Activated T-helper 17 cell treated with anti-CD3 and anti-CD28 coated beads, Interleukin-2, amount 50 U/mL, for 72 hours (primary cell): ENCODE data around the gene NKAIN1. TPM values are rescaled to one million over a fixed set of nuclear protein-coding genes. Genes with fewer than 3 reads are reported as not detected.
A peak's percentile ranks its signal among the peaks of the same experiment; 100 is the strongest.

ENCODE experiments used
- ATAC-seq: fragments of 150-1000 bp; cut with Tn5 transposase; replicated peaks from 2 replicates; pipeline ENCODE4 v1.10.0; 2021; ENCODE audit warnings: mild to moderate bottlenecking, moderate library complexity
- H3K27ac Mint-ChIP-seq: one replicate; pipeline ENCODE4 v1.8.0; 2022; ENCODE audit warnings: mixed read lengths
- H3K27me3 Mint-ChIP-seq: one replicate; pipeline ENCODE4 v1.8.0; 2022; ENCODE audit warnings: mixed read lengths
- H3K36me3 Mint-ChIP-seq: one replicate; pipeline ENCODE4 v1.8.0; 2022; ENCODE audit warnings: low read depth, mild to moderate bottlenecking, mixed read lengths
- H3K4me1 Mint-ChIP-seq: one replicate; pipeline ENCODE4 v1.8.0; 2022; ENCODE audit warnings: mixed read lengths
- H3K4me3 Mint-ChIP-seq: one replicate; pipeline ENCODE4 v1.8.0; 2022; ENCODE audit warnings: mild to moderate bottlenecking, mixed read lengths
- H3K9me3 Mint-ChIP-seq: one replicate; pipeline ENCODE4 v1.8.0; 2022; ENCODE audit warnings: mixed read lengths
- total RNA-seq, 2 donors: library from RNA; stranded (reverse); gene quantifications; one replicate each; pipeline ENCODE4 v1.2.3, GENCODE V29; 2022

NKAIN1 gene
- total RNA-seq, 2 donors from 2014 or later: not detected

- peak overlapping the region; percentile 20 for H3K27ac Mint-ChIP-seq
- H3K27me3 Mint-ChIP-seq: peaks cover 8% of the 10 kb centered on the region
- no peaks in the 10 kb centered on the region for H3K9me3 Mint-ChIP-seq
- H3K4me3 Mint-ChIP-seq: peak overlapping the region; percentile 11
- H3K4me1 Mint-ChIP-seq: peaks cover 6% of the 10 kb centered on the region
- ATAC-seq: no peak
- H3K36me3 Mint-ChIP-seq: no peaks in the 10 kb centered on the region
Measured at GRCh38 chr1:31161571-31161970, 78.1 kb downstream of the NKAIN1 start.

DNA sequence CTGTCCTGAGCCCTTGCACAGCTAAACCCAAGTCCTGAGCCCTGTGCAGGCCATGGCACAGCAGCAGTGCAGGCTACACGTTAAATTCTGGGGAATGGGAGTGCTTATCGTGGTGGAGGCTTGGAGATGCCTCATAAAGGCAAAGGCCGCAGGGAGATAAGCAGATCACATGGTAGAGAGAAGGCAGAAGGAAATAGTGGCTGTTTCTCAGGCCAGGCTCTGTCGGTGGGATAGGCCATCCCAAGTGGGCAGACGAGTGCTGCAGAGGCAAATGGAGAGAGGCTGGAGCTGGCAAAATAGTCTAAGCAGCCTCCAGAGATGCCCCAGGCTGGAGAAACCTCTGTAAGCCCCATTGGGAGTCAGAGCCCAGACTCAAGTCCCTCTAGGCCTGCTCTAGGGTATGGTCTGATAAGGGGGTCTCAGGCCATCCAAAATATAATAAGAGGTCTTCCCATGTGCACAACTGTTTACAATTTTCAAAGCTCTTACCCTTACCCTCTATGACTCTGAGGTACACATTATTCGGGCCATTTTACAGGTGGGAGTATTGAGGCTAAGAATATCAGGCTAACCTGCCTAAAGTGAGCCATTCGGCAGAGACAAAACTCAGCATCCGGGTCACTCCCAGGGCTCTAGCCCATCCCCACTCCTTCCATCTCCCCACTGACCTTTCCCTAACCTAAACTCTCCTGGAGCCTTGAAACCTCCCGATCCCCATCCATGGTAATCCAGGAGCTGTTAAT lies 79.6 kb downstream of the NKAIN1 start:
- Mint-ChIP-seq H3K27ac (no peak overlapping the region), H3K9me3 (no peaks in the 10 kb centered on the region), H3K4me1 (peaks cover 6% of the 10 kb centered on the region), H3K27me3 (peaks cover 4% of the 10 kb centered on the region), H3K36me3 (no peaks in the 10 kb centered on the region), H3K4me3 (no peak overlapping the region)
- no peak for ATAC-seq

DNA sequence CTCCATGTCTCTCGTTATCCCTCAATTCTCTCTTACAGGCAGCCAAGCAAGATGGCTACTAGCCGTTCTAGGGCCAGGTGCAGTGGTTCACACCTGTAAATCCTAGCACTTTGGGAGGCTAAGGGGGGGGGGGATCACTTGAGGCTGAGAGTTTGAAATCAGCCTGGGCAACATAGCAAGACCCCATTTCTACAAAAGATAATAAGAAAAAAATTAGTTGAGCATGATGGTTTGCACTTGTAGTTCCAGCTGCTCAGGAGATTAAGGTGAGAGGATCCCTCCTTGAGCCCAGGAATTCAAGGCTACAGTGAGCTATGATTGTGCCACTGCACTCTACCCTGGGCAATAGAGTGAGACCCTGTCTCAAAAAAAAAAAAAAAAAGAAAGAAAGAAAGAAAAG lies 80.4 kb downstream of the NKAIN1 start:
- H3K27me3 Mint-ChIP-seq: peaks cover 4% of the 10 kb centered on the region
- no peaks in the 10 kb centered on the region for H3K36me3 Mint-ChIP-seq
- no peak overlapping the region for H3K4me3 Mint-ChIP-seq
- no peak for ATAC-seq
- no peak overlapping the region for H3K27ac Mint-ChIP-seq
- no peaks in the 10 kb centered on the region for H3K9me3 Mint-ChIP-seq
- peaks cover 6% of the 10 kb centered on the region for H3K4me1 Mint-ChIP-seq

DNA sequence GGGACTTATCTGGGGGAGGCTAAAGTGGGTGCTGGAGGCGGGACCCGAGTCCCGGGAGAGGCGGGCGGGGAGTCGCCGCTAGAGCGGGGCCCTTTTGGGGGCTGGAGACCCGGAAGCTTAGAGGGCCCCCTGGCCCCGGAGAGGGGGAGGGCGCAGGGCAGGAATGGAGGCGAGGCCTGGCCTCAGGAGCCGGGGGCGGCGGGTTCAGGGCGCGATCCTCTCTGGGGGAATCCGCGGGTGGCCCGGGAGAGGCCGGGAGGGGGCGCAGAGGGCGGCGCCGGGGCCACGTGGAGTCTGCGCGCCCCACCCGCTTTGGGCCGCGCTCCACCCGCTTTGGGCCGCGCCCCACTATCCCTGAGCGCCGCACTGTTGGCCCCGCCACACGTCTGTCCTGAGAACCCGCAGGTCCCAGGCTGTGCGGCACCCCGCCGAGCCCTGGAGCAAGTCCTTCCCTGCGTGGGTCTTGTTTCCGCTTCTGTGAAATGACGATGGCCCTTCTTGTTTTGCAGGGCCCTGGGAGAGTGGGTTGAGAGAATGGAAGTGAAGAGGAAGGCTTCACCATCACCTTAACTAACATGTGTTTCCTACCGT lies 84.4 kb downstream of the NKAIN1 start:
- H3K36me3 Mint-ChIP-seq: no peaks in the 10 kb centered on the region
- H3K4me3 Mint-ChIP-seq: peak overlapping the region; percentile 82

GRCh38 chr1:31154632-31155215 lies 85.0 kb downstream of the NKAIN1 start:
- no peaks in the 10 kb centered on the region for H3K36me3 Mint-ChIP-seq
- ATAC-seq: peak; percentile 88
- H3K4me1 Mint-ChIP-seq: no peaks in the 10 kb centered on the region
- peak overlapping the region; percentile 61 for H3K27ac Mint-ChIP-seq
- no peaks in the 10 kb centered on the region for H3K27me3 Mint-ChIP-seq
- H3K9me3 Mint-ChIP-seq: no peaks in the 10 kb centered on the region
- H3K4me3 Mint-ChIP-seq: peak overlapping the region; percentile 82

More for the DNA sequence above, 84.4 kb downstream of the NKAIN1 start:
- Mint-ChIP-seq H3K9me3 (no peaks in the 10 kb centered on the region), H3K4me1 (no peaks in the 10 kb centered on the region), H3K27me3 (no peaks in the 10 kb centered on the region), H3K27ac (peak overlapping the region; percentile 85)
- peak; percentile 88 for ATAC-seq

GRCh38 chr1:31154000-31154631 lies 85.6 kb downstream of the NKAIN1 start:
- no peak for ATAC-seq

GRCh38 chr1:31153423-31153822 lies 86.3 kb downstream of the NKAIN1 start:
- Mint-ChIP-seq H3K9me3 (no peaks in the 10 kb centered on the region), H3K4me1 (no peaks in the 10 kb centered on the region), H3K27me3 (no peaks in the 10 kb centered on the region), H3K27ac (no peak overlapping the region), H3K4me3 (peak overlapping the region; percentile 17), H3K36me3 (no peaks in the 10 kb centered on the region)
- no peak for ATAC-seq

More at GRCh38 chr1:31154000-31154631, 85.6 kb downstream of the NKAIN1 start:
- Mint-ChIP-seq H3K27ac (peak overlapping the region; percentile 61), H3K4me3 (peak overlapping the region; percentile 82), H3K9me3 (no peaks in the 10 kb centered on the region), H3K27me3 (no peaks in the 10 kb centered on the region), H3K4me1 (no peaks in the 10 kb centered on the region), H3K36me3 (no peaks in the 10 kb centered on the region)

GRCh38 chr1:31152181-31152795 lies 87.4 kb downstream of the NKAIN1 start:
- Mint-ChIP-seq H3K27me3 (no peaks in the 10 kb centered on the region), H3K9me3 (no peaks in the 10 kb centered on the region), H3K4me1 (no peaks in the 10 kb centered on the region), H3K27ac (no peak overlapping the region), H3K36me3 (no peaks in the 10 kb centered on the region), H3K4me3 (no peak overlapping the region)
- no peak for ATAC-seq

- no peaks in the 10 kb centered on the region for H3K4me1 Mint-ChIP-seq
- no peak for ATAC-seq
- no peak overlapping the region for H3K4me3 Mint-ChIP-seq
- no peak overlapping the region for H3K27ac Mint-ChIP-seq
- no peaks in the 10 kb centered on the region for H3K27me3 Mint-ChIP-seq
- H3K9me3 Mint-ChIP-seq: no peaks in the 10 kb centered on the region
- H3K36me3 Mint-ChIP-seq: no peaks in the 10 kb centered on the region
Measured at GRCh38 chr1:31151402-31151801, 88.3 kb downstream of the NKAIN1 start.

- no peak overlapping the region for H3K27ac Mint-ChIP-seq
- no peak overlapping the region for H3K4me3 Mint-ChIP-seq
- no peaks in the 10 kb centered on the region for H3K4me1 Mint-ChIP-seq
- no peaks in the 10 kb centered on the region for H3K36me3 Mint-ChIP-seq
- H3K9me3 Mint-ChIP-seq: no peaks in the 10 kb centered on the region
- no peaks in the 10 kb centered on the region for H3K27me3 Mint-ChIP-seq
- ATAC-seq: no peak
Measured at GRCh38 chr1:31148409-31148808, 91.3 kb downstream of the NKAIN1 start.

DNA sequence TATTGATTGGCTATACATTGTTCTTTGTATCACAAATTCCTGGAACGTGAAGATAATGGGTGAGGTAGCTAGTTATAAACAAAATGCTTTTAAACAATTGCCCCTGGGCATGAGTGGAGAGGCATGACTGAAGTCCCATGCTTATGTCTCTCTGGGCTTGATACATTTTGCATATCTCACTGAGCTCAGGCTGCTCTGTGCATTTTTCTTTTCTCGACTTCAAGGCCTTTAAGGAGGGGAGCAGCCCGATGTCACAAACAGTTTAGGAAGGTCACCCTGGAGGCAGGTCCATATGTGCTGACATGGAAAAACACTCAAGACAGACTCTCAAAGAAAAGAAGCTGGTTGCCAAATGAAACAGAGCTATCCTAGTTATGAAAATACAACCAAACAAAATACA lies 94.0 kb downstream of the NKAIN1 start:
- ATAC-seq: no peak
- H3K9me3 Mint-ChIP-seq: no peaks in the 10 kb centered on the region
- H3K36me3 Mint-ChIP-seq: no peaks in the 10 kb centered on the region
- H3K4me1 Mint-ChIP-seq: no peaks in the 10 kb centered on the region
- no peak overlapping the region for H3K4me3 Mint-ChIP-seq
- no peak overlapping the region for H3K27ac Mint-ChIP-seq
- no peaks in the 10 kb centered on the region for H3K27me3 Mint-ChIP-seq

- Mint-ChIP-seq H3K27ac (no peak overlapping the region), H3K36me3 (no peaks in the 10 kb centered on the region), H3K4me1 (no peaks in the 10 kb centered on the region), H3K4me3 (no peak overlapping the region), H3K27me3 (no peaks in the 10 kb centered on the region), H3K9me3 (no peaks in the 10 kb centered on the region)
- no peak for ATAC-seq
Measured at GRCh38 chr1:31144442-31144841, 95.2 kb downstream of the NKAIN1 start.

DNA sequence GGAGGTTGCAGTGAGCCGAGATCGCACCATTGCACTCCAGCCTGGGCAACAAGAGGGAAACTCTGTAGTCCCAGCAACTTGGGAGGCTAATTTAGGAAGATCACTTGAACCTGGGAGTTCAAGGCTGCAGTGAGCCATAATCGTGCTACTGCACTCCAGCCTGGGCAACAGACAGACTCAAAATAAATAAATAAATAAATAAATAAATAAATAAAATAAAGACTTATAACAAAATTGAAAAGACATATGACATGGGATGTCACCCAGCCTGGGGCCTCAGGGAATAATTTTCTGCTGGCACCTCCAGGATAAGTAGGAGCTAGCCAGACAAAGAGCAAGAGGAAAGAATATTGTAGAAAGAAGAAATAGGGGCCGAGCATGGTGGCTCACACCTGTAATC lies 96.2 kb downstream of the NKAIN1 start:
- H3K27ac Mint-ChIP-seq: no peak overlapping the region
- no peaks in the 10 kb centered on the region for H3K36me3 Mint-ChIP-seq
- no peaks in the 10 kb centered on the region for H3K9me3 Mint-ChIP-seq
- H3K27me3 Mint-ChIP-seq: no peaks in the 10 kb centered on the region
- no peak overlapping the region for H3K4me3 Mint-ChIP-seq
- ATAC-seq: no peak
- no peaks in the 10 kb centered on the region for H3K4me1 Mint-ChIP-seq

DNA sequence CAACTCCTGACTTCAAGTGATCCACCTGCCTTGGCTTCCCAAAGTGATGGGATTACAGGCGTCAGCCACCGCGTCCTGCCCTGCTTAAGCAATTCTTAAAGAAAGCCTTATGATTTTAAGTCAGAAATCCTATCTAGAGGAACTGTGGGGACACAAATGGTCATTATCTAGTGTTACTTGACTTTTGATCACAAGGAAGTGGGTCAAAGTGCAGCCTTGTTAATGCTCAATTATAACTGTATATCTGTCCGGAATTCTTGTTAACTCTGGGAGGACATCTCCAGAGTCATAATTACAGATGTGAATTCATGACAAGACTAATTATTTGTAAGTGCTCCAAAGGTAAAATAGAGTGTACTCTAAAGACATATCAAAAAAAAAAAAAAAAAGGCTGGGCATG lies 97.3 kb downstream of the NKAIN1 start:
- Mint-ChIP-seq H3K4me3 (no peak overlapping the region), H3K27me3 (no peaks in the 10 kb centered on the region), H3K27ac (no peak overlapping the region), H3K36me3 (no peaks in the 10 kb centered on the region), H3K9me3 (no peaks in the 10 kb centered on the region), H3K4me1 (no peaks in the 10 kb centered on the region)
- no peak for ATAC-seq
